Kidney (tissue), 14 donors: ENCODE measurements around the gene RNF150. TPM values are rescaled to one million over a fixed set of nuclear protein-coding genes. Genes with fewer than 3 reads are reported as not detected.

Experiments used
- DNase-seq, 5 donors: peaks; one replicate each; pipeline ENCODE4 v3.0.0-alpha.2; 2013 to 2020
- FAIRE-seq: peaks from 2 replicates; lab custom pipeline; 2012; peaks lifted over from hg19 to GRCh38; lab: Jason Lieb, UNC
- H3K27ac ChIP-seq, 2 donors: one replicate each; pipeline ENCODE4 v1.7.0; 2013; ENCODE audit warnings: low read depth in 2 of 2, low read length in 2 of 2, inconsistent platforms in 1 of 2
- H3K27me3 ChIP-seq: one replicate; pipeline ENCODE4 v1.7.1; 2013; ENCODE audit warnings: low read length, inconsistent platforms; ENCODE audit not compliant: control insufficient read depth, insufficient read depth
- H3K36me3 ChIP-seq, 3 donors: one replicate each; pipeline versions ENCODE4 v1.7.0 to v1.7.1; 2013; ENCODE audit warnings: low read length in 3 of 3, control low read depth in 1 of 3, inconsistent platforms in 1 of 3; ENCODE audit not compliant: insufficient read depth in 3 of 3, control insufficient read depth in 2 of 3
- H3K4me1 ChIP-seq, 3 donors: one replicate each; pipeline versions ENCODE4 v1.7.0 to v1.7.1; 2013; ENCODE audit warnings: low read length in 3 of 3, inconsistent platforms in 1 of 3, low read depth in 1 of 3; ENCODE audit not compliant: control insufficient read depth in 2 of 3, insufficient read depth in 2 of 3
- H3K4me3 ChIP-seq, 3 donors: one replicate each; pipeline versions ENCODE4 v1.7.0 to v1.8.1; 2013; ENCODE audit warnings: low read length in 3 of 3, control low read depth in 1 of 3, inconsistent platforms in 1 of 3
- H3K9ac ChIP-seq, 3 donors: one replicate each; pipeline versions ENCODE4 v1.7.0 to v1.7.1; 2013; ENCODE audit warnings: low read length in 3 of 3, control low read depth in 1 of 3, inconsistent platforms in 1 of 3
- H3K9me3 ChIP-seq, 3 donors: one replicate each; pipeline versions ENCODE4 v1.7.0 to v1.7.1; 2013; ENCODE audit warnings: low read length in 3 of 3, control low read depth in 1 of 3, inconsistent platforms in 1 of 3; ENCODE audit not compliant: control insufficient read depth in 2 of 3, insufficient read depth in 1 of 3
- intact Hi-C: fragments of 100-400 bp; cut with DNase I; formaldehyde crosslinking; loops from one replicate; pipeline ENCODE4 v1.11.1; 2022
- polyA plus RNA-seq: library from polyadenylated mRNA; stranded (reverse); fragments of 350-450 nt; fragmentation: Illumina TruSeq; extraction: RNeasy Lipid Tissue Mini Kit (QIAGEN cat#74804); gene quantifications from one replicate; pipeline ENCODE4 v1.2.3, GENCODE V29; 2014; ENCODE audit warnings: low read depth, low replicate concordance; ENCODE audit not compliant: insufficient read depth
- total RNA-seq: library from RNA; stranded (reverse); fragmentation: NEBNext Ultra II Directional; extraction: Animal tissue kit (Norgen Biotek cat#: 25700); gene quantifications from one replicate; pipeline ENCODE4 v1.2.1, GENCODE V29; 2021
- TF ChIP-seq, protein P1 (sequence below): IDR thresholded peaks from 3 replicates; pipeline ENCODE4 v1.5.1; 2012; ENCODE audit warnings: mild to moderate bottlenecking, moderate library complexity, borderline replicate concordance; ENCODE audit not compliant: insufficient read depth; ENCODE audit errors: extremely low read depth
- donor health status: control.
- donor health status: control.
- donor health status: control.
- donor health status: control.
- donor health status: control.
- donor health status: DM: yes; HTN: yes; CAD: no.
- donor health status: Normal renal cell carcinoma (clear cell type).

Gene RNF150
- total and polyA plus RNA-seq, 2 donors from 2014 or later, result 5.0 to 34.2 TPM

DNA sequence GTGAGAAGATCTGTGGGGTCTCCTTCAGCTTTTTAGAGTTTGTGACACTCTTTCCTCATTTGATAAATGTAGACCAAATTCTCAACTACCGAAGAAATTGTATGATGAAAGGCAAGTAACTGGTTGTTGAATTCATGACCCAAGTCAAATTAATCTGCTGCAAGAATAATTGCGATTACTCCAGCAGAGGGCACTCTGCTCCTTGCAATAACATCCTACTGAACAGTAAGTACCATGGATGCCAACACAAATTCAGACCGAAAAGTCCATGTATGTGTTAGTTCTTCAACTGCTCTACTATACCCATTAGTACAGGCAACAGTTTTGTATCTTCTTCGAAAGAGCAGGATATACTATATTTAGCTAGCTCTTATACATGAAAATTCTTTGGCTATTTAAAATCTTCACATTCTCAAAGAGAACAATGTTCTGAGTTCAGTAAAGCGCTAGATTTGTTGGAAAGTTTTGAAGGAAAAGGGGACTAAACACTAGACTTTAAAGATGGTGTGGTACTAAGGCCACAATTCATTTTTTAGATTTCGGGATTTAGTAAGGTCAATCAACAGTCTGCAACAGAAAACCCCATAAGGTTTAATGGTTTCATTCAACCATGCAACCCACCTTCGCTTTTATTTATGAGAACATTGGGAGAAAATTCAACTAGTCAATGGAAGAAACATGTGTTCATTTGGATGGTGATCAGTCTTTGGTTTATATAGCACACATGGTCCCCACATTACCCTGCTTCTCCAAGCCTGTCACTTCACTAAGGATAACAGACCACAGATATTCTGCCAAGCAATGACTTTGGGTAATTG, 271.7 kb downstream of the RNF150 start:
- peak in 4 of 5 donors; percentile 67 to 94 (median 88) for DNase-seq
- Histone ChIP-seq H3K9ac (no peak overlapping the region), H3K27me3 (no peaks in the 10 kb centered on the region), H3K27ac (no peak overlapping the region), H3K36me3 (no peaks in the 10 kb centered on the region), H3K4me3 (no peak overlapping the region), H3K4me1 (no peaks in the 10 kb centered on the region), H3K9me3 (no peaks in the 10 kb centered on the region)
- FAIRE-seq, result peak; percentile 93
- TF ChIP-seq, protein P1, sequence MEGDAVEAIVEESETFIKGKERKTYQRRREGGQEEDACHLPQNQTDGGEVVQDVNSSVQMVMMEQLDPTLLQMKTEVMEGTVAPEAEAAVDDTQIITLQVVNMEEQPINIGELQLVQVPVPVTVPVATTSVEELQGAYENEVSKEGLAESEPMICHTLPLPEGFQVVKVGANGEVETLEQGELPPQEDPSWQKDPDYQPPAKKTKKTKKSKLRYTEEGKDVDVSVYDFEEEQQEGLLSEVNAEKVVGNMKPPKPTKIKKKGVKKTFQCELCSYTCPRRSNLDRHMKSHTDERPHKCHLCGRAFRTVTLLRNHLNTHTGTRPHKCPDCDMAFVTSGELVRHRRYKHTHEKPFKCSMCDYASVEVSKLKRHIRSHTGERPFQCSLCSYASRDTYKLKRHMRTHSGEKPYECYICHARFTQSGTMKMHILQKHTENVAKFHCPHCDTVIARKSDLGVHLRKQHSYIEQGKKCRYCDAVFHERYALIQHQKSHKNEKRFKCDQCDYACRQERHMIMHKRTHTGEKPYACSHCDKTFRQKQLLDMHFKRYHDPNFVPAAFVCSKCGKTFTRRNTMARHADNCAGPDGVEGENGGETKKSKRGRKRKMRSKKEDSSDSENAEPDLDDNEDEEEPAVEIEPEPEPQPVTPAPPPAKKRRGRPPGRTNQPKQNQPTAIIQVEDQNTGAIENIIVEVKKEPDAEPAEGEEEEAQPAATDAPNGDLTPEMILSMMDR, result peak; percentile 90
- intact Hi-C loops, result loop anchor here (5.0 kb wide), 1 partner anchor 271 kb away; the partner anchor contains the start of gene RNF150

DNA sequence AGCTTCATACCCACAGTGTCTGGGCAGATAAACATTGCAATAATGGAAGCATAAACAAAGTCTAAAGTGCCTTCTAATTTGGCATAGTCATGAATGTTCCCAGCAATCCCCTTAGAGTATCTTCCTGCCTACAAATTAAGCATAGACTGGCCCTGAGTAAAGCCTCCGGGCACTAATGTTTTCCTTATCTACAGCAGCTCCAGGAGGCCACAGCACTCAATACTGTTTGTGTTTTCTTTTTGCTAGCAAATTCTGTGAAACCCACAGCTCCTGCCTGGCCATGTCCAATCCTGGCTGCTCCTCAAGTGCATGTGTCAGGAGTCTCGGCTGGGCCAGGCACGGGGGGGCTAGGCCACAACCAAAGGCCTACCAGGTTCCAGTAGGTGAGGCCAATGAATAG, 274.4 kb downstream of the RNF150 start:
- no peak overlapping the region for H3K9ac ChIP-seq
- no peaks in the 10 kb centered on the region for H3K9me3 ChIP-seq
- H3K4me1 ChIP-seq, result no peaks in the 10 kb centered on the region
- H3K36me3 ChIP-seq, result no peaks in the 10 kb centered on the region
- FAIRE-seq (no peak), DNase-seq (no peak)
- H3K27ac ChIP-seq, result no peak overlapping the region
- no peaks in the 10 kb centered on the region for H3K27me3 ChIP-seq
- TF ChIP-seq, protein P1, result no peak
- no peak overlapping the region for H3K4me3 ChIP-seq
- intact Hi-C loops, result loop anchor here (10.0 kb wide), 1 partner anchor 504 kb away; no protein-coding TSS in a partner anchor

DNA sequence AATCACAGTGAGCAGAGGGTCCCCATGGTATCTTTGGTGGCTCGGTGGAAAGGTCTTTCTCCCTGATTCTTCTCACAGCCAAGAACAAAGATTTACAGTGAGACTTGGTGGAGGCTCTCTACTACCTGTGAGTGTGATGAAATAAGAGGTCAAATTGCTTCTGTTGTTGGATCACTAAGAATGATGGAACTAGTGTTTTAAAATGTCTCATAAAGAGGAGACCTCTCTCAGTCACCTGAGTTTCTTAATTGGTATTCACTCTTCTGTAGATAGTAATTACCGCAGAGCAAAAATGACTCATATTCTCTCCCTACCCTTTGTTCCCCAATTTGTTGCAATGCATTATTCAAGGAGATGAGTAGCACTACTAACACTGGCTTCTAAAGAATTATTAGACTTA, 276.2 kb downstream of the RNF150 start:
- DNase-seq (no peak), FAIRE-seq (no peak)
- no peak overlapping the region for H3K9ac ChIP-seq
- TF ChIP-seq, protein P1, result no peak
- H3K9me3 ChIP-seq, result no peaks in the 10 kb centered on the region
- H3K27ac ChIP-seq, result no peak overlapping the region
- no peaks in the 10 kb centered on the region for H3K27me3 ChIP-seq
- no peak overlapping the region for H3K4me3 ChIP-seq
- no peaks in the 10 kb centered on the region for H3K4me1 ChIP-seq
- H3K36me3 ChIP-seq, result no peaks in the 10 kb centered on the region
- intact Hi-C loops, result loop anchor here (10.0 kb wide), 1 partner anchor 502 kb away; no protein-coding TSS in a partner anchor
